Measurements from ENCODE around the gene SNAP23.

The SNAP23 gene

DNA sequence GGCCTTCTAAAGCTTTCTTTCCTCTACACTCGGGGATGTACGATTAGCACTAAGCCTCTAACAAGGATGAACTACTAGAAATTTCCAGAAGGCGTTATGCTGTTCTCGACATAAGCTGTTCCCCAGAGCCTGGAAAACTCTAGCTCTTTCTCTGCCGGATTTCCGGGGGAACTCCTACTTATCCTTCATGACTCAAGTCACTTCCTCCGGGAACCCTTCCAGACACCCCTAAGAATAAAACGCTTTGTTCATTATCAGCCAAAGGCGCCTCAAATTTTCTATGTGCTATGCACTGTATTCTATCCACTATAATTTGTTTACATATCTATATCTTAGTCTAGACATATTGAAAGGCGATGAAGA lies 455 bp upstream of the SNAP23 start:
- peak overlapping the region; percentile 98 for H3K4me3 ChIP-seq (ENCODE audit: low read depth, low read length)

- no peak overlapping the region for H3K4me3 ChIP-seq (ENCODE audit: low read depth, low read length)
Measured at GRCh38 chr15:42498212-42499068, 3.0 kb downstream of the SNAP23 start.

GRCh38 chr15:42499858-42500609 lies 4.6 kb downstream of the SNAP23 start:
- no peak overlapping the region for H3K4me3 ChIP-seq (ENCODE audit: low read depth, low read length)

DNA sequence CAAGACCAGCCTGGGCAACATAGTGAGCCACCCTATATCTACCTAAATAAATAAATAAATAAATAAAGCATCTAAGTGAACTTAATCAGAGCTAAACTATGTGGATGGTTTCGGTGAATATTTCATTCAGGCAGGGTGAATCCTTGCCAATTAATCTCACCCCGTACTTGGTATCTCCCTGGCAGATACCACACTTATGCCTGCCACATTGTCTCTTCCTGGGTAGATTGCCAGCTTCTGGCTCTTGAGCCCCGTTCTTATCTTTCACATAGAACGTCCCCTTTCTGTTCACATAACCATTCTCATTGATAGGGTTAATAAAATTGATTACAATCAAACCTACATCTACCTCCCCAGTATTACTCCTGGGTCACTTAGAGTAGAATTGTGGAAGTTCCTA lies 7.0 kb downstream of the SNAP23 start:
- no peak overlapping the region for H3K4me3 ChIP-seq (ENCODE audit: low read depth, low read length)

GRCh38 chr15:42503825-42504224 lies 8.4 kb downstream of the SNAP23 start:
- H3K4me3 ChIP-seq (ENCODE audit: low read depth, low read length), result no peak overlapping the region

GRCh38 chr15:42504631-42505030 lies 9.2 kb downstream of the SNAP23 start:
- no peak overlapping the region for H3K4me3 ChIP-seq (ENCODE audit: low read depth, low read length)

- H3K4me3 ChIP-seq (ENCODE audit: low read depth, low read length), result no peak overlapping the region
Measured at GRCh38 chr15:42507514-42507913, 12.1 kb downstream of the SNAP23 start.

DNA sequence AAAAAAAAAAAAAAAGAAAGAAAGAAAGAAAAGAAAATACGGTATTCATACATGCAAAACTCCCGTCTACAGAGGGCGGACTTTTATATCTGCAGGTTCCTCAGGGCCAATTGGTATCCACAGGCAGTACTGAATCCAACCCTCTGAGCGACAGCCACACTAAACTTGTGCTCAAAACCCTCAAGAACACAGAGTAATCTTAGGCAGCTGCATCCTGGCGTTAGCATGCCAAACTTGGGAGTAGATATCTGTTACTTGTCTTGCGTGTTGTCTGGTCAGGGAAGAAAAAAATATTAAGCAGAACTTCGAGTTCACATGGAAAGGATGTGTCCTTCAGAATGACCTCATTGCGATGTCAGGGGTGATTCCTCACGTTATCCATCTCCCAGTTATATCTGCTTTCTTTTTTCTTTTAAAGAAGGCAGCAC lies 12.8 kb downstream of the SNAP23 start:
- H3K4me3 ChIP-seq (ENCODE audit: low read depth, low read length), result no peak overlapping the region

- H3K4me3 ChIP-seq (ENCODE audit: low read depth, low read length), result no peak overlapping the region
Measured at GRCh38 chr15:42510258-42511006, 15.0 kb downstream of the SNAP23 start.

DNA sequence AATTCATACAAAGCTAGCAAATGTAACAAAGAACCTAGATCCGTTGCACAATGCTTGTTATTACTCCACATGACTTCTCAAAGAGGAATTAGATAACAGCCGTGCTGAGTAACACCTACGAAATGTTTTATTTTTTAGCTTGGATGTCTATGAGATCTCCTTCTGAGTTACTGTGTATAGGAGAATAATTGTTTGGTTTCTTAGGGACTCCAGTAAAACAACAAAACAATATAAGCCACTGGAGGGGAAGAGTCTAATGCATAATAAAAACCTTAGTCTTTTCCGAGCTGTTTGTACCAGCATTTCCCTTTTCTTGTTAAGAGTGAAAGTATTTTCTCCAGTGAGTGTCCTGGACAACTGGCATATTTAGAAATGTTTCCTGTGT lies 15.6 kb downstream of the SNAP23 start:
- no peak overlapping the region for H3K4me3 ChIP-seq (ENCODE audit: low read depth, low read length)

GRCh38 chr15:42523331-42523730 lies 27.9 kb downstream of the SNAP23 start:
- H3K4me3 ChIP-seq (ENCODE audit: low read depth, low read length), result no peak overlapping the region

DNA sequence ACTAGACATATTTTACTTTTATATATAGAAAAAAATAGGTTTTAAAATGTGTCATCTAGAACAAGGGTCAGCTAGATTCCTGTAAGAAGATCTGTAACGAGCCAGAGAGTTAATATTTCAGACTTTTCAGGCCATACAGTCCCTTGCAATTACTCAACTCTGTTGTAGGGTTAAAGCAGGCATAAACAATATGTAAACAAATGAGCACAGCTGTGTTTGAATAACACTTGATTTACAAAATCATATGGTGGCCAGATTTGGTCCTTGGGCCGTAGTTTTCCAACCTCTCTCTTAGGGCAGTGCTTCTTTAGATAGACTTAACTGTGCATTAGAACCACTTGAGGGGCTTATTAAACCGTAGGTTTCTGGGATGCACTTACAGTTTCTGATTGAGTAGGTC lies 33.5 kb downstream of the SNAP23 start:
- no peak overlapping the region for H3K4me3 ChIP-seq (ENCODE audit: low read depth, low read length)

DNA sequence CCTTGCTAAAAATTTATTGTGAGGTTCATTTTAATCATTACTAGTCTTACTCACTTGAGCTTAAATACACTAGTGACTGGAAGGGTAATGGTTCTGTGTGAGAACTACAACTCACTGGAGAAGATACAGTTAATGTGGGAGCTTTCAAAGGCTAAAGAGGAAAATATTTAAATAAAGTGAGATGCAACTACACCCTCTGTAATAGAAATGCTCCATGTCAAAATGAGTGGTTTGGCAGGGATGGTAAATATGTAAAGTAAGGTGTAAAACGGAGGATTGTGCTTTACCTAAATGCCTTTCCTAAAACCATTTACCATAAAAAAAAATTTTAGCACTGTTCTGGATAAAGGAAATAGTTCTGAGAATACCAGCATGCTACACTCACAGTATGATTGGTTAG lies 37.8 kb downstream of the SNAP23 start:
- H3K4me3 ChIP-seq (ENCODE audit: low read depth, low read length), result no peak overlapping the region

GRCh38 chr15:42544853-42545629 lies 49.6 kb downstream of the SNAP23 start:
- no peak overlapping the region for H3K4me3 ChIP-seq (ENCODE audit: low read depth, low read length)

- peak overlapping the region; percentile 97 for H3K4me3 ChIP-seq (ENCODE audit: low read depth, low read length)
Measured at GRCh38 chr15:42547918-42548248, 52.4 kb downstream of the SNAP23 start.

- peak within 1 kb of the TSS; percentile 97 for H3K4me3 ChIP-seq (ENCODE audit: low read depth, low read length)
Measured at GRCh38 chr15:42548249-42549031, 53.0 kb downstream of the SNAP23 start, which contains the start of the genes HAUS2 and LRRC57. Gene HAUS2 (plus strand): TSS chr15:42548838. CDS start chr15:42548873, 35 bp downstream. Gene LRRC57 (minus strand): TSS chr15:42548793. CDS start chr15:42548434, 359 bp downstream.

DNA sequence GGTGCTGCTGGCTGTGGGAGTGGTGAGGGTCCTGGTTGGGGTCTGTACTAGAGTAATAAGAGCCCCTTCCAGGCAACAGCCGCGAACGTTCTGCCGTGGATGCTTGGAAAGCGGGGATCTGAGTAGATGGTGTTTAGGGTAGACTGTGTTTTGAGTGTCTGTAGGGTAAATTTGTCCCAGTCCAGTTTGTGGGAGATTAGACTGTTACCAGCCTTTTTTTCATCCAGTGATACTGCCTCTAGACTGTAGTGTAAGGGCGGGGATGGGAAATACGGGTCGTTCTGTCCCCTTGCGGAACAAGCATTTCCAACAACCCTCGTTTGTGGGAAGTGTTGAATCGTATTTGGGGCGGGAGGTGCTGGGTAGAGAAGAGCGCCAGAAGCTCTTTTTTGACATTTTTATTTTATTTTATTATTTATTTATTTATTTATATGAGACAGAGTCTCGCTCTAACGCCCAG lies 53.6 kb downstream of the SNAP23 start:
- peak overlapping the region; percentile 97 for H3K4me3 ChIP-seq (ENCODE audit: low read depth, low read length)

DNA sequence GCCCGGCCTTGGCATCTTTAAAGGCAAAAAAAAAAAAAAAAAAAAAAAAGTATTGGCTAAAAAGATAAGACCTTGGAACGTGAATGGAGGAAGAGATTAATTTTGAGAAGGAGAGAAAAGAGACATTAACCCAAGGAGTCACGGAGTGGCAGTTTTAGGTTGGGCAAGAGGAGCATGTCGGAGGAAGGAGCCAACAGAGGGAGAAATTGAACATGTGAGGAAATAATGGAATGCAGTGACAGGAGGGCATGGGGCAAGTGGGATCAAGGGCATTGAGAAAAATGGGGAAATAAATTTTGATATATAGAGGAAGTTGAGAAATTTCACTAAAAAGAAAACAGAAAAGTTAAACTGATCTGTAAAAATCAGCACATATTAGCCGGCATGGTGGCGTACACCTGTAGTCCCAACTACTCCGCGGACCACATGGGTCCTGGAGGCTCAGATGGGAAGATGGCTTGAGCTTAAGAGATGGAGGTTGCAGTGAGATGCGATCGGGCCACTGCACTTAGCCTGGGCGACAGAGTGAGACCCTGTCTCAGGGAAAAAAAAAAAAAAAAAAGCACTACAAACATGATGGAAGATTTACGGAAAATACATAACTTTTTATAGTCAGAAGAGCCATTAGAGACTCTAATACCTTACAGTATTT lies 54.4 kb downstream of the SNAP23 start:
- H3K4me3 ChIP-seq (ENCODE audit: low read depth, low read length), result peak overlapping the region; percentile 1

DNA sequence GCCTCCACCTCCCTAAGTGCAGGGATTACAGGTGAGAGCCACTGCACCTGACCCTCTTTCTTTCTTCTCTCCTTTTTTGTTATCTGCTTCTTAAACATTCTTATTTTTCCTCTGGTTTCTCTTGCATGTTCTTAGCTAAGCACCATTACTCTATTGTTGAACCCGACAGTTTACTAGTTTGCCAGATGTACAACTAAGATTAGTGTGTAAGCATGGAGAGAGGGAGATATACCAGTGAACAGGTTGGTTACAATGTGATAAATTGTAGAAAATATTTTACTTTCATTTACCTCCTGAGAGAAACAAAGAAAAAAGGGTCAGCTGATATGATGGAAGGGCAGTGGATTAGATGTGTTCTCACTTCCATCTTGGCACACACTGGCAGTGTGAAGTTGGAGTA lies 58.1 kb downstream of the SNAP23 start:
- no peak overlapping the region for H3K4me3 ChIP-seq (ENCODE audit: low read depth, low read length)

Measured in iPS-11a (cell line).